Right atrium auricular region (tissue), 2 donors: ENCODE results near the gene AQP1. TPM values are rescaled to one million over a fixed set of nuclear protein-coding genes. Genes with fewer than 3 reads are reported as not detected.

Experiments
- DNase-seq: peaks from one replicate; pipeline ENCODE4 v3.0.0-alpha.2; 2019; ENCODE audit warnings: low spot score
- H3K27ac ChIP-seq, 2 donors: fragments of 200-600 bp; sonication (generic); 1 replicate in 1 of 2; 2 replicates in 1 of 2; pipeline ENCODE4 v1.5.1; 2016 to 2019
- H3K27me3 ChIP-seq, 2 donors: fragments of 200-600 bp; sonication (generic); one replicate each; pipeline versions ENCODE4 v1.5.1 to v1.6.0; 2017 to 2019
- H3K36me3 ChIP-seq: fragments of 200-600 bp; sonication (generic); one replicate; pipeline ENCODE4 v1.5.1; 2016
- H3K4me1 ChIP-seq, 2 donors: fragments of 200-600 bp; sonication (generic); one replicate each; pipeline versions ENCODE4 v1.5.1 to v1.6.0; 2017 to 2019
- H3K4me3 ChIP-seq, 2 donors: fragments of 200-600 bp; sonication (generic); 1 replicate in 1 of 2; 2 replicates in 1 of 2; pipeline ENCODE4 v1.5.1; 2017 to 2019; ENCODE audit warnings: mild to moderate bottlenecking in 1 of 2, moderate library complexity in 1 of 2
- H3K9me3 ChIP-seq, 2 donors: fragments of 200-600 bp; sonication (generic); one replicate each; pipeline ENCODE4 v1.5.1; 2019
- total RNA-seq, 2 donors: library from RNA; depleted of rRNA; stranded (reverse); fragments of >200 nt; gene quantifications; one replicate each; pipeline ENCODE4 v1.1.0, GENCODE V29; 2016
- TF ChIP-seq, protein P1 (sequence below), 2 donors: fragments of 200-600 bp; sonication (generic); IDR thresholded peaks; one replicate each; pipeline ENCODE4 v1.5.1; 2019; ENCODE audit warnings: antibody characterized with exemption in 2 of 2

AQP1 gene
- total RNA-seq, 2 donors from 2014 or later: 353 to 517 TPM

DNA sequence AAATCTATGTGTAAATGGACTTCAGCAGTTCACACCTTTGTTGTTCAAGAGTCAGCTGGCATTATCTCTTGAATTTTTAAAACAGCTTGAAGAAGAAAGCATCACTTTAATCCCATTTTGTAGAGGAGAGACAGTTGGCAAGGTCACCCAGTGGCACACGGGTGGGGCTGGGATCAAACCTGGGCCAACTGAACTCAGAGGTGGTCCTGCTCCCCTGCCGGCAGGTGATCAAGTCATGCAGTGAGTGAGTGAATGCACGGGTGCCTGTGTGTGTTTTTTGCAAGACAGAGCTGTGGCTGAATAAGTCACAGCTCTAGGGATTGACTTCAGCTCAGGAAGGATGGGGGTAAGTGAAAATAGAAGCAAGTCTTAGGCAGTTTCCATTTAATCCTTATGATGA is 61.6 kb downstream of the AQP1 start:
- no peaks in the 10 kb centered on the region for H3K9me3 ChIP-seq
- no peaks in the 10 kb centered on the region for H3K36me3 ChIP-seq
- no peak overlapping the region for H3K4me3 ChIP-seq
- no peaks in the 10 kb centered on the region for H3K27me3 ChIP-seq
- H3K27ac ChIP-seq: no peak overlapping the region
- TF ChIP-seq, protein P1, sequence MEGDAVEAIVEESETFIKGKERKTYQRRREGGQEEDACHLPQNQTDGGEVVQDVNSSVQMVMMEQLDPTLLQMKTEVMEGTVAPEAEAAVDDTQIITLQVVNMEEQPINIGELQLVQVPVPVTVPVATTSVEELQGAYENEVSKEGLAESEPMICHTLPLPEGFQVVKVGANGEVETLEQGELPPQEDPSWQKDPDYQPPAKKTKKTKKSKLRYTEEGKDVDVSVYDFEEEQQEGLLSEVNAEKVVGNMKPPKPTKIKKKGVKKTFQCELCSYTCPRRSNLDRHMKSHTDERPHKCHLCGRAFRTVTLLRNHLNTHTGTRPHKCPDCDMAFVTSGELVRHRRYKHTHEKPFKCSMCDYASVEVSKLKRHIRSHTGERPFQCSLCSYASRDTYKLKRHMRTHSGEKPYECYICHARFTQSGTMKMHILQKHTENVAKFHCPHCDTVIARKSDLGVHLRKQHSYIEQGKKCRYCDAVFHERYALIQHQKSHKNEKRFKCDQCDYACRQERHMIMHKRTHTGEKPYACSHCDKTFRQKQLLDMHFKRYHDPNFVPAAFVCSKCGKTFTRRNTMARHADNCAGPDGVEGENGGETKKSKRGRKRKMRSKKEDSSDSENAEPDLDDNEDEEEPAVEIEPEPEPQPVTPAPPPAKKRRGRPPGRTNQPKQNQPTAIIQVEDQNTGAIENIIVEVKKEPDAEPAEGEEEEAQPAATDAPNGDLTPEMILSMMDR (IDR thresholded peaks at IDR 0.05): no peak
- DNase-seq: peak; percentile 16
- peaks cover 0 to 9% of the 10 kb centered on the region in 2 donors for H3K4me1 ChIP-seq

DNA sequence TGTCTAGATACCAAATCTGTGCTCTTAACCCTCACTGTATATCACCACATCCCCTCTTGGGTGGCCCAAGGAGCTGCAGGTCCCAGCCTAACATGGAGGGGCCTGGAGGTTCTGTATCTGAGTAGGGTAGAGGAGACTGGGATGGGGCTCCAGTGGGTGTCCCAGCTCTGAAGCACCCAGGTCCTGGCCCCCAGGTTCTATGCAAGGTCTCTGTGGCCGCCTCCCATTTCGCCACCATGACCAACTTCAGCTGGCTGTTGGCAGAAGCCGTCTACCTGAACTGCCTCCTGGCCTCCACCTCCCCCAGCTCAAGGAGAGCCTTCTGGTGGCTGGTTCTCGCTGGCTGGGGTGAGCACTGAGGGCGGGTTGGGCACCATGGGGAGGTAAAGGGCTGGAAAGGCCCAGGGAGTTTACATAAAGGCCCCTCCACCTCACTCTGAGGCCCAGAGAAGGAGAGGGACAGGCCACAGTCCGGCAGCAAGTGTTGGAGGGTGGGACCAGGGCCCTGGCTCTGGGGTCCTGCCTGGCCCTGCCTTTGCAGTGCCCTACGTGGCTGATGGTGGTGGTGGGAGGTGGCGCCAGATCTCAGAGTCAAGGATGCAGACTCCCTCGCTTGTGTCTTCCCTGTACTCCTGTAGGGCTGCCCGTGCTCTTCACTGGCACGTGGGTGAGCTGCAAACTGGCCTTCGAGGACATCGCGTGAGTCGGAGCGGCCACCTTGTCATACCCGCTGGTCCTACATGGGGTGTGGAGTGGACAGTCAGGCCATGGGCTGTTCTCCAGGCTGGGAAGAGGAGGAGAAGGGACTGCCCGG is 62.3 kb downstream of the AQP1 start:
- Histone ChIP-seq H3K9me3 (no peaks in the 10 kb centered on the region), H3K4me1 (peaks cover 0 to 9% of the 10 kb centered on the region in 2 donors), H3K27ac (no peak overlapping the region), H3K4me3 (no peak overlapping the region), H3K36me3 (no peaks in the 10 kb centered on the region), H3K27me3 (no peaks in the 10 kb centered on the region)
- peak; percentile 55 for DNase-seq
- TF ChIP-seq, protein P1 (IDR thresholded peaks at IDR 0.05): no peak

DNA sequence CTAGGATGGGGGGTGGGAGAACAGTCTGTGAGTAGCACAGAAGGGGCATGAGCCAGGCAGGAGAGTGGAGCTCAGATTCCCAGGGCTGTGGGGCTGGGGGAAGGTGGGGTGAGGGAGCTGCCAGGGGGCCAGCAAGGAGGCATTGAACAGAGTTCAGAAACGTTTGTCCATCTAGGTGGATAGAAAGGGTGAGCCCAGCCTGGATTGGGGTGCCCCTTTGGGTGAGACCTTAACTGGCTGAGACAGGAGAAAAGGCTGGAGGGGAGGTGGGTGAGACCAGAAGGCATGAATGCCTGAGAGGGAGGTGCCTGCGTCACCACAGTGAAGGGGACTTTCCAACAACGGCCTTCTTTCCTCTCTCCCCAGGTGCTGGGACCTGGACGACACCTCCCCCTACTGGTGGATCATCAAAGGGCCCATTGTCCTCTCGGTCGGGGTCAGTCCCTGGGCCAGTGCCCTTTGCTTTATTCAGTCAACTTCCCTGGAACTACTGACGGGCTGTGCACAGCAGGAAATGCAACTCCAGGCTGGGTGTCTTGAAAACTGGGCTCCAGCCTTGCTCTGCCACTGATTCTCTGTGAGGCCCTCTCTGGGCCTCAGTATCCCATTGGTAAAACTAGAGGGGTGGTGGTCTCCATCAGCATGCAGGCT is 63.1 kb downstream of the AQP1 start:
- H3K27ac ChIP-seq: no peak overlapping the region
- no peaks in the 10 kb centered on the region for H3K36me3 ChIP-seq
- H3K4me1 ChIP-seq: peaks cover 0 to 9% of the 10 kb centered on the region in 2 donors
- H3K4me3 ChIP-seq: no peak overlapping the region
- TF ChIP-seq, protein P1 (IDR thresholded peaks at IDR 0.05): peak; percentile 63 to 84
- no peaks in the 10 kb centered on the region for H3K9me3 ChIP-seq
- H3K27me3 ChIP-seq: no peaks in the 10 kb centered on the region
- no peak for DNase-seq

Other genes with a start within 250 kb of the AQP1 start
- gene CRHR2, start 229.4 kb upstream of the AQP1 start, total RNA-seq: under 1 TPM; 0.22 to 0.47 TPM
- gene INMT, start 159.7 kb upstream of the AQP1 start, total RNA-seq: 100 to 1,000 TPM in 1 of 2 donors, 10 to 100 TPM in 1; 88.9 to 199 TPM
- 1 to 10 TPM; 5.4 to 8.8 TPM for gene MINDY4, start 140.4 kb upstream of the AQP1 start, total RNA-seq
- not detected for gene GHRHR, start 52.1 kb downstream of the AQP1 start, total RNA-seq
- 1 to 10 TPM in 1 of 2 donors, under 1 TPM in 1; 0.86 to 3.1 TPM for gene ADCYAP1R1, start 140.5 kb downstream of the AQP1 start, total RNA-seq